GM18499 (cell line): ENCODE measurements around the gene NRCAM.
A peak's percentile ranks its signal among the peaks of the same experiment; 100 is the strongest.

Experiments
- ATAC-seq: cut with Tn5 transposase; IDR thresholded peaks from one replicate; pipeline ENCODE4 v1.9.1; 2021; ENCODE audit warnings: moderate number of reproducible peaks; ENCODE audit not compliant: insufficient read depth, unreplicated experiment

Gene NRCAM

DNA sequence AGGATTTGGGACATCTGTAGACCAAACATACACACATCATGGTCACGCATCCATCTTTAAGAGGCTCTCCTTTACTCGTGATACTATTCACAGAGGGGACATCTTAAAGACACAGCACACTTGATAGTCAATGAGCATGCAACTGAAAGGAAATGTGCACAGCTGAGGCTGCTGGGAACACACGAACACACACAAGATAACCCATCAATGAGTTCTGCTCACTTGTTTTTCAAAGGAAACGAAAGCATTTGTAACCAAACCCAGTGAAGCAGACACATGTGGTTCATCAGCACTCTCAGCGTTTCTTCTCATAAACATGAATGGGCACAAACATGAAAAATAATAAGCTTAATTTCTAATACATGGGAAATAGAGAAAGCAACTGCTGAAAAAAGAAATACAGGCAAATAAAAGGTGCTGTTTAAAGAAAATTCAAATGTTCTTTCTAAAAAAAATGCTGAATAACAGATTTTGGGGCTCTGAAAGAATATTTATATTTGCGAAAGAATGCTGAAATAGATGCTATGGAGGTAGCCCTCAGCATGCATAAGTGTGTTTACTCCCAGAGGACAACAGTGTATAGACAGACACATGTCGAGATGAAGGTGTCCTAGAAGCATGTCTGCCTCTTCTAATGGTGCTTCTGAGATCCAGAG, 266.4 kb downstream of the NRCAM start:
- ATAC-seq = peak; percentile 91

DNA sequence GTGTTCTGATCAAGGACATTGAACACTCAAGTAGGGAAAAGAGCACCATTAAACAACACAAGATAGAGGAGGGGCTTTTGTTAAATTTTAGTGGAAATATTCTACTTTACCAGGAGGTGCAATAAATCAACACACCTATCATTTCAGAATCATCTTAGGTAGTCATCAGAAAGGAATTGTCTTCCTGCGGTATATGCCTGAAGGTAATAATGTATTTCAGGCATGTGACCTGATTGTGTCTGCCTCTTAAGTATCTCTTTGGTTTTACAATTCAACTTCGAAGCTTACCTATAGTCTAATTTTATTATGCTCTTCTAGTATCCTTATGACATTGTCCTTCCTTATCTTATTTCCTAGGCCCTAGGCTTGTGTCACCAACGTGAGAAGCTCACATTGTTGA, 267.5 kb downstream of the NRCAM start:
- no peak for ATAC-seq

DNA sequence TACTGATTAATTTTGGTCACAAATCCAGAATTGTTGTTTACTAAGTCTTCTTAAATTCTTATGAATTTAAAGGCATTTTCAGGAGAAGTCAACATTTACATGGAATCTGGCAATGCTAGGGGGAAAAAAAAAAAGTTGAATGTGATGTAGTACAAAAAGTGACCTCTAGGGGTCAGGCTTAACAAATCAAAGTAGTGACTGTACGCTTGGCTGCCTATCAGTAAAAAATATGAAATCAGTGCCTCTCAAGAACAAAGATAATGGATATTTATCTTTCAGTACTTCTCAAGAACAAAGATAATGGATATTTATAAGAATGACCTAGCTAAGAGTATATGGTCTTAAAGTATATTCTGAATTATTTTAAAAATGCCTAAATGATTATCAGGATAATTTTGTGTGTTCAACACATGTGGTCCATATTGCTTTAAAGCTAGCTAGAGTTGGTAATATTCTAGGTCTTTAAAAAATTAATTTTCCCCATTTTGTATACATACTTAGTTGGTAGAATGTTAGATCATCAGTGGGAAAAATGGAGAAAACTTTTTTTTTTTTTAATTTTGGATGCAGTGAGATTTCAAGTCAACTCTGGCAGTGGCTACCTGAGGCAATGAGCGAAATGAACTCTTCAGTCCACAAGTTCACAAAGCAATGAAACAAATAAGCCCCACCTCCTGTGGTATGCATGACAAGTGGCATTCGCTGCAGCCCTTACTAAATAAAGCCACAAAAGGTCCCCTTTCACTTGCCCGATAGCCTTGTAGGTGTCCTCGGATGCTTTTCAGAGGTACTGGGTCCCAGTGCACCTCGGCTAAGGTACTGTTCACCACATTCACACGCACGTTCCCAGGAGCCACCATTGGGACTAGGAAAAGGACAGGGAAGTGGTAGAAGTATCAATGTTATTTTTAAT, 274.9 kb downstream of the NRCAM start:
- no peak for ATAC-seq

DNA sequence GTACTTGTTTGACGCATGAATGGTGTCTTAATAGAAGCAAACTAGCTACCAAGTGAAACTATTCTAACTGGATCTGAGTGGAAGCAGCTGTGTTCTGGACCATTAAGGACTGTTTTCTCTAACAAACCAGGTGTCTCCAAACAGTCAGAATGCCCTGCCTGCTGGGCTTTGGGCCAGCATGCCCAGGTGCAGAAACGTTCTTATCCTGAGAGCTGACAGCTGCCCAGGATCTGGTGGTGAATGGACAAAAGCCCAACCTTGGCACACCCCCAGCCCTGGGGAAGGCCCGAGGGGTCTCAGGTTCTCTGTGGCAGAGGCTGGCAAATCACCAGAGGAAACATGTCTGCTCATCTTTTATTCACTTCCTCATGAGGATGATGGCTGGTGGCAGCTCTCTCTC, 277.8 kb downstream of the NRCAM start:
- no peak for ATAC-seq

DNA sequence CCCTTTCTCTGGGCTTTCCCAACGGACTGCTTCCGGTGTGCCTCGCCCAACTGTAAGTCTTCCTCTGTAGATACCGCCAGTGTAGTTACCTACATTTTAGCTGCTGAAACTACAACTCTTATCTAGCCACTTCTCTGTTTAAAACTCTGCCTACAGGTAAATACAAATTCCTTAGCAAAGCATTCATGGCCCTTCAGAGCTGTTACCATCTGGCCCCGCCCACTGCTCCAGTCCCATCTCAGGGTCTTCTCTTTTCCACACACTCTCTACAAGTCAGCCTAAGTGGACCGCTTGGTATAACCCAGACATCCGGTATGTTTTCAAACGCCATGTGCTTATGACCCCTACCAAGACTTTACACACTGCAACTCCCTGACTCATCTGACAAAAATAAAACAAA, 285.1 kb downstream of the NRCAM start:
- ATAC-seq = no peak

DNA sequence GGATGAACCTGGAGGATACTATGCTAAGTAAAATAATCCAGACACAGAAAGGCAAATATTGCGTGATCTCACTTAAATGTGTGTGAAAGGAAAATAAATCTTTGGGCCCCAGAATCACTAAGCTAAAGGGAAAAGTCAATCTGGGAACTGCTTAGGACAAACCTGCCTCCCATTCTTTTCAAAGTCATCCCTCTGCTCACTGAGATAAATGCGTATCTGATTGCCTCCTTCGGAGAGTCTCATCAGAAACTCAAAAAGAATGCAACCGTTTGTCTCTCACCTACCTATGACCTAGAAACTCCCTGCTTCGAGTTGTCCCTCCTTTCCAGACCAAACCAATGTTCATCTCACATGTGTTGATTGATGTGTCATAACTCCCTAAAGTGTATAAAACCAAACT, 286.0 kb downstream of the NRCAM start:
- ATAC-seq = no peak

DNA sequence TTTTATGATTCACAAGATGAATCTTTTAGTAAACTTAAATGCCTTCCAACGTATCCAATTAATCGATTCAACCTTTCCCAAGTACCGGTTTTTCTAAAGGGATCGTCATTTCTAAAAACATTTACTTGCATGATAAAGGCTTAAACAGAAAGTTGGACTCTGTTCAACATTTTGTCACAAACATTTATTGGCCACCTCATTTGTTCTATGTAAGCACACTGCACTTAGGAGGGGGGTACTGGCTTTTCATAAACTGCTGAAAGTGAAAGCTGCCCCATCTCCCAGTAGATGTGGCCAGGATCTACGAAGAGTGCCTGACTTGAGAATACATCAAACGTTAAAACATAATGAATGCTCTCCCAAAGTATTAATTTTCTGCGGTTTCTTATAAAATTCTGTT, 288.8 kb downstream of the NRCAM start:
- ATAC-seq = no peak

DNA sequence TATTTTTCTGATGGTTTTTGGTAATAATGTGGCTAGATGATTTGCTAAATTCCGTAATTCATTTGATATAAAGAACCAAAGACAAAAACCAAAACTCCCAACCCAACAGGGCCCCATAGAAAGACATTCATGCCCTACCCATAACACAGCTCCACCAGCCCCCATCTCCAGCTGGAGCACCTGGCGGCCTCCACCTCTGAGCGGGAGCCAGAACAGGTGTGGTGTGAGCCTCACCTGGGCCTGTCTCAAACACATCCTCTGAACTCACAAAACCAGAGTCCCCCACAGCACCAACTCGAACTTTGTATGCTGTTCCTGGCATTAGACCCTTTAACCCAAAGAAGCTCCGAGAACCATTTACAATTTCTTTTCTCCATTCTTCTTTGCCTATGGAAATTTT, 289.5 kb downstream of the NRCAM start:
- no peak for ATAC-seq

DNA sequence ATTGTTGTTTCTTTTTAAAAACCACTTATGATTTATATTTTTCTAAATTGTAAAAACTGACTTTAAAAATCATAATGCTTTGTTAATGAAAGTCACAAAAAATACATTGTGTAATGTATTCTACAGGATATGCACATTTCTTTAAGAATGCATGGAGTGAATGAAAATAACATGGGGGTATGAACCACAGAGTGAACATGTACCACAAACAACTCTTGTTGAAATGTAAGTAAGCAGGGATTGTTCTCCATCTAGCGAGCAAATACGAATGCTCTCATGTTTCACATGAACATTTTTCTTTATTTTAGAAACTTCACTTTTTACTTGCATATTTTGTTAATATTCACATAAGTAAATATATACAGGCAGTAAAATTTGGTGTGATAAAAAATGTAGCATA, 290.5 kb downstream of the NRCAM start:
- no peak for ATAC-seq

DNA sequence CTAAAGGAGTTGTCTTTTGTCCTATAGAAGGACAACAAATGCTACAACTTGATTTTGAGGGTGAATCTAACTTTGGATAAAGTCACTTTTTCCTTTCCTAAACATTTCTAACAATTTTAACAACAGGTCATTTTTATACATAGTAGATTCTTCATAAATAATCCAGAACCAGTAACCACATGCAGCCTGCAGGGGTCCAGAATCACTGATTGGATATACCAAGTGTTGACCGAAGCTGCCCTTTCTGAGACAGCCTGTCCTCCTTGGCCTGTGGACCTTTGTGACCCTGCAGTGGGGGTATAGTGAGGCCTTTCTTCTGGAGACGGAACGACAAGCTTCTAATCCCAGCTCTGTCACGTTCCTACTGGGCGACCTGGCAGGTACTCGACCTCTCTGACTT, 291.3 kb downstream of the NRCAM start:
- ATAC-seq = no peak

DNA sequence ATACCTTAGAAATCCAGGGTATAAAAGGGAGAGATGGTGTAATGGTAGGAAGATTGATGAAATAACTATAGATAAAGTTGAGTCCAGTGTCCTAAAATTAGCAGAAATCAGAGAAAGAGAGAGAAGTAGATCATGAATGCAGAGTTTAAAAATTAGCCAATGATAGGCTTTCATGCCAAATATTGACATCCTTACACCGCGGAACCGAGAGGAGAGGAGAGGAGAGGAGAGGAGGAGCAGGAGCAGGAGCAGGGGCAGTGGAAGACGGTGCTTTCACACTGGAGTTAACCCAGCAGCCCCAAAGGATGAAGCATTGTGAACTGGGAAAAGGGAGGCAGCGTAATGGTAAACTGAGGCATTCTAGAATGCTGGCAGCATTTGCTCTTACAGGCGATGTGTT, 291.9 kb downstream of the NRCAM start:
- ATAC-seq = no peak

DNA sequence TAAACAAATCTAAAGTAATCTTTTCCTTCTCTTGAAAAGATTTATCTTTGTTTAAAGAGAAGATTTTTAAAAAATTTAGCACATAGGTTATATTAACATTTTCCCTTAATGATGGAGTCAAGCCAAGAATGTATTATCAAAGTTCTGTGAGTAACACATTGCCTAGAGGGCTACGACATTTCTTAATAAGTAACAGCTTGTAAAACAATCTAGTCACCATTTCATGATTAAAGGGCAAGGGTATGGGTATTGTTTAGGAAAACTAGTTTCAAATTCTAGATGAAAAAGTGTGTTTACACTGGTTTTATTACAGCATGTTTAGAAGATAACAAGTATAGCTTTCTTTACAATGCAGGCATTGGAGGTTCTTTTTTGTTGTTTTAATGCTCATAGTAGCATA, 297.5 kb downstream of the NRCAM start:
- no peak for ATAC-seq

DNA sequence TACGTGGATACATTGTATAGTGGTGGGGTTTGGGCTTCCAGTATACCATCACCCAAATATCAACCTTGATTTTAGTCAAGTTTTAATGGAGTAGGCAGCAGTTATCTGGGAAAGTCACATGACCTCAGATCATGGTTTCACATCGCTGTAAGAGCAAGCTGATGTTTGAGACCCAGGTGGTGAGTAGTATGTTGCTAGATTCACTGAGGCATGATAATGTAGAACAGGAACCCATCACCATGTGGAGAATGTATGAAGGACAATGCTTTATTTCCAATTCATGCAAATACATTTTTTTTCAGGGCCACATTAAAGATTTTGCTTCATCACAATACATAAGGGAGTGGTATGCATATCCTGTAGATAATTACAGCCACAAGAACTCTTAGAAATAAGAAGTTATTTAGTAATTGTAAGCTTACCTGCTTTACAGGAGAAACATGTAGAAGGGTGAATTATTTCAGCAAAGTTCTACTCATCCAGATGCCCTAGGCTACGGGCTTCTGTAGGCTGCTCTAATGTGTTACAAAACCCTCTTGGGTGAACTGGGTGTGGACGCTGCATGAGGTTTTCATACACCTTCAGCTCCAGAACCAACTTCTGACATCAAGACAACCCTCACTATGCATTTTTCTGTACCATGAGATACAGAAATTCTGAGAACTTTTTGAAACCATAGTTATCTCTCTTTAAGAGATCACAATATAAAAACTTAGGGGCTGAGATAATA, 298.5 kb downstream of the NRCAM start:
- no peak for ATAC-seq

DNA sequence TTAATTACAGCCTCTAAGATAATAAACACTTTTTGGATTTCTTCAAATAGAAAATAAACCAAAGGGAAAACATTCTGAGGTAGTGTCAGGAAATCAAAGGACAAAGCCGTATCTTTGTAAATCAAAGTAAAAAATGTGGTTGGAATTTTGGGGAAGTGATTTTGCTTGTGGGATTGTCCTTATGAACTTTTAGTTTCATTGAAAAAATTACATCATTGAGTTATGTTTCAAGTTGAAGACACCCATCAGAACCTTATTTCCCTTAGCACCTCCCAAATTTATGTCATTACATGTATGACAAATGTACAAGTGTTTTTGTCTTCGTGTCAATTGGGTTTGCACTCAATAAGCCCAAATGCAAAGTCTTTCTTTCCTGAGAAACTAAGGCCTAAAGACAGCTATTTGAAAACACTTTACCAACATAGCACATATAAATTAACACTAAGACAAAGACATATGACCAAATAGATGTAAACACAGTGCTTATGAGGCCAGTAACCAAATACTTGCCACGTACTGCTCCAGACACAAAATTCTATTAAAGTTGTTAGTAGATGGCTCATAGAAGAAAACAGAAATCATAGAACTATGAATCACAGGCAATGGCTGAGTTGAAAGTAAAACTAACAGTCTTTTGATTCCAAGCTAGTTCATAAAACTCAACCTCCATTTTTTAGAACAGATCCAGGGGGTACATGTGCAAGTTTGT, 299.2 kb downstream of the NRCAM start:
- no peak for ATAC-seq

DNA sequence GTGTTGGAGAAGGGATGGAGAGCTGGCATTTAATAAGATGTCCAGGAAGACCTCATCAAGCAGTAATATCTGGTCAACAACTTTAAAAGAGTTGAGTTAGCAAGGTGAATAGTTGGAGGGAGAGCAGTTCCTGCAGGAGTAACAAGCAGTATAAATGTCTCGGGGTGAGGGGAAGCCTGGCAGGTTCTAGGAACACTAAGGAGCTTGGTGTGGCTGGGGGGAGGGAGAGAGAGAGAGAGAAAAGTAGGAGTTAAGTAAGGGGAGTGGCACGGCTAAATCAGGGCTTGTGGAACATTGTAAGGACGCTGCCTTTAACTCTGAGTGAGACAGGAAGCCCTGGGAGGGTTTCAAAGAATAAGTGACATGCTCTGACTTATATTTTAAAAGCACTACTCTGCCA, 304.0 kb downstream of the NRCAM start:
- no peak for ATAC-seq

DNA sequence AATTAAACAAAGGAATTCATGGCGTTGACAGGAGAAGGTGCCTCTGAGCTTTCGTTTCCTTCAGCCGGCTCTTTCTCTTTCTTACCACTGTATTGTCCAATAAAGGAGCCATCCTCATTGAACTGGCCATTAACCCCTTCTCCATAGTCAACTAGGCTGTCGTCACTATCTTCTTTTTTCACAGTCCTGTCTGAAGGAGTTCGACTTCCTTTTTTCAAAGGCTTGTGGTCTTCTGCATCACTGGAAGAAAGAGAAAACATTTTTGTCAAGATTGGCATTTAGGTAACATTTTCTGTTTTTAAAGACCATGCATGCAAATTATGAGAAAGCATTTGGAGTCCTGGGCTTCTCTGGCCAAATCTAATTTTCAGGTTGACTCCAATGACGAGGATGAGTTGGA, 306.3 kb downstream of the NRCAM start:
- no peak for ATAC-seq

DNA sequence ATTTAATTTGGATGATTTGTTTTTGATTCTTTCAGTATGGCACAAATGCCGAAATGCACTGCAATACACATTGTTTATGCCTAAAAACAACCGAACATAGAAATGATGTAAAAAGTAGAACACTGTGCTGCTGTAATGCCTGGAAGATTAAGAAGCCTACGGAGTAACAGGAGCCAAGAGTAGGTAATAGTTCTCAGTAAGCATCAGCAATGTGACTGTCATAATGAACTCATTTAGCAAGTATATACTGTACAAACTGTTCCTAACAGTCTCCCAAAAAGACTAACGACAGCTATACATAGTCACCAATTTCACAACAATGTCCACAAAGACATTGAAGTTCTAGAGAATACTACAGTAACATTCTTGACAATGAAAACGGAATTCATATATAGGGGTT, 307.1 kb downstream of the NRCAM start:
- ATAC-seq = no peak

DNA sequence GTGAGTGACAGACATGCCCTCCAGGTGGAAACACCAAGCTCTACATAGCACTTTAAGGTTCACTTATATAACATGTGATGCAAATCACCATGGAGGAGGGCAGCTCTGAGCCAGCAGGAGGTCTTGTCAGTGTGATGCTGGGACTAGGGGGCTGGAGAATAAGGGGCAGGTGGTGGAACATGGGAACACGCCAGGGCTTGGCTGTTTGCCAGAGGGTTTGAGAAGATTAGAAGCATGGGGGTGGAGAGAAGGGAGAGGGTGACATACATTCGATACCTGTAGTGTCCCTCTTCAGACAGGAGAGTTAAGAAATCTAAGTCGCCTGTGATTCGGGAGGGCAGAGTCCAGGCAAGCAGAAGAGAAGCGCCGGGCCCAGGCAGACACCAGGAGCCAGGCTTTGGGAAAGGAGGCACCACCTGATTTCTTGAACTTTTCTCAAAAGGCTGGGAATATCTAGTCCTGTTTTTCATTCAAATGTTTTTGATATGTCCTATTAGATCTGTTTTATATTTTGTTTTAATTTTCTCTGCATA, 309.1 kb downstream of the NRCAM start:
- no peak for ATAC-seq

DNA sequence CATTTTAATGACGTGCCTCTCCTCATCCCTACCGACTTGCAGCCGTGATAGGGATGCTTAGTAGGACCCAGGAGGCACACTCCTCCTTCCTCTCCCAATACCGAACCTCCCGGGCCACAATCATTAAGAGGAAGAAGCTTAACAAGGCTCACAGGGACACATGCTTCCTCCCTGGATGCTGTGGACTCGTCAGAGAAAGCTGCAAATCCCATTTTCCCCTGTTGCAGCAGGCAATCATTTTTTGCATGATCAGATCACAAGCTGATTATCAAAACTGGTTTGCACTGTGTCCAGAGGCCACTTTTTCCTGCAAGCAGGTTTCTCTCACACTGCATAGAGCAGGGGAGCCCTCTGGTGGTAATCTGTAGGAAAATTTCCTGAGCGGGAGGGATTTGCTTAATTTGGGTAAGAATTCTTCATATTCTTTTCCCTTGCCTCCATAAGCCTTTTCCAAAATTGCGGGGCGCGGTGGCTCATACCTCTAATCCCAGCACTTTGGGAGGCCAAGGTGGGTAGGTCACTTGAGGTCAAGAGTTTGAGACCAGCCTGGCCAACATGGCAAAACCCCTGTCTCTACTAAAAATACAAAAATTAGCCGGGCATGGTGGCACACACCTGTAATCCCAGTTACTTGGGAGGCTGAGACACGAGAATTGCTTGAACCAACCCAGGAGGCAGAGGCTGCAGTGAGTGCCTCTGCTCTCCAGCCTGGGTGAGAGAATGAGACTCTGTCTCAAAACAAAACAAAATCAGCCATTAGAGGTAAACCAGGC, 310.0 kb downstream of the NRCAM start:
- no peak for ATAC-seq

DNA sequence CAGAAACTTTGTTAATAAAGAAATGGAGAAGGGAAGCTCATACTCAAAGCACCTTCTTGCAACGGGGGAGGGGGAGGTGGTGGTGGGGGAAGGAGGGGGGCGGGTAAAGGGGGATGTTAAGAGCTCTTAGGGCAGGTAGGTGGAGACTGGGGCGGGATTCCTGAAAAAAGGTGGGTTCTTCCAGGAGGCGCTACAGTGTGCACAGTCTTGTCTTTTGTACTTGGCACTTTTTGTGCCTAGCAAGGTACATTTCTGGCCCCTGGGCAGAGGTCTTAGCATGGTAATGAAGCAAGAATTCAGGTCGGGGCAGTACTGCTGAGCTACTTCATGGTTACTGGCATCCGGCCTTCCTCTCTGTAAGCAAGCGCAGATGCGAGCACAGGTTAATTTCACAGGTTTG, 310.8 kb downstream of the NRCAM start:
- ATAC-seq = no peak
